Spinal cord (tissue), 10 donors: ENCODE measurements around the gene INPPL1. TPM values are rescaled to one million over a fixed set of nuclear protein-coding genes. Genes with fewer than 3 reads are reported as not detected.

Source experiments
- DNase-seq, 6 donors: peaks; one replicate each; pipeline versions ENCODE4 v3.0.0 to v3.0.0-alpha.2; 2013 to 2015; ENCODE audit warnings: low spot score in 6 of 6, low read depth in 4 of 6
- H3K27ac ChIP-seq: one replicate; pipeline ENCODE4 v1.5.1; 2013; ENCODE audit warnings: low read depth, low read length, control low read depth
- H3K27me3 ChIP-seq: one replicate; pipeline ENCODE4 v1.6.1; 2013; ENCODE audit warnings: low read length; ENCODE audit not compliant: control insufficient read depth, insufficient read depth
- H3K36me3 ChIP-seq: one replicate; pipeline ENCODE4 v1.6.1; 2013; ENCODE audit warnings: low read length; ENCODE audit not compliant: control insufficient read depth, insufficient read depth
- H3K4me1 ChIP-seq: one replicate; pipeline ENCODE4 v1.6.1; 2013; ENCODE audit warnings: low read length; ENCODE audit not compliant: control insufficient read depth, insufficient read depth
- H3K4me3 ChIP-seq: one replicate; pipeline ENCODE4 v1.5.1; 2013; ENCODE audit warnings: low read depth, low read length, control low read depth
- H3K9me3 ChIP-seq: one replicate; pipeline ENCODE4 v1.6.1; 2013; ENCODE audit warnings: low read length; ENCODE audit not compliant: control insufficient read depth, insufficient read depth
- WGBS: methylation state at CpG from one replicate; pipeline ENCODE4 v1.1.5; 2013; ENCODE audit warnings: missing lambda C conversion rate; ENCODE audit not compliant: insufficient coverage; 5-methylcytosine and 5-hydroxymethylcytosine counted together
- polyA plus RNA-seq, 2 donors: library from polyadenylated mRNA; unstranded; fragments of 120-200 nt; gene quantifications; one replicate each; pipeline ENCODE4 v1.2.1, GENCODE V29; 2013; ENCODE audit not compliant: insufficient read length in 2 of 2
- total RNA-seq, 2 donors: library from RNA; depleted of rRNA in 1 of 2; stranded (reverse); fragments of 120-200 nt in 1 of 2; fragments of >200 nt in 1 of 2; gene quantifications; one replicate each; pipeline versions ENCODE4 v1.2.3 to v1.2.4, GENCODE V29; 2013 to 2014
- donor health status: healthy.

INPPL1 gene
- total and polyA plus RNA-seq, 4 donors, result 34.1 to 147 (median 112) TPM

DNA sequence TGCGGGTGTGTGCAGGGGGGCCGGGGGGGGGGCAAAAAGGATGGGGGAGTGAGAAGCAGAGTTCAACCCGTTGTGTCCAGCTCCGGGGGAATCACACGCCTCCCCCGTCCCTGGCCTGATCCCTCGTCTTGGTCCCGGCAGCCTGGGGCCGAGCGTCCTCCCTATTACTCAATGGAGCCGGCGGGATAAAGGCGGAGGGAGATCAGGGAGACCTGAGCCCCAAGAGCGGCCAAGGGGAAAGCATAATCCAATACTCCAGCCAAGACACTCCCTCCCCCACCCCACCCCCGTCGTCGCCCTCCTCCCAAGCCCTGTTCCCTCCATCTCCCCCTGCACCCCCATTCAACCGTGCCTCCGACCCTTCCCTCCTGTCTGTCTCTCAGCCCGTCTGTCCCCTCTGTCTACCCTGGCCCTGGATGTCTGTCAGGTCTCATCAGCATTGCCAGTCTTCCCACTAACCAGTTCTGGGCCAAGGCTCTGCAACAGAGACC is 16.8 kb downstream of the INPPL1 start:
- Histone ChIP-seq H3K4me1 (peaks cover 45% of the 10 kb centered on the region), H3K4me3 (no peak overlapping the region)
- DNase-seq, result no peak

GRCh38 chr11:72242141-72242540 is 17.6 kb downstream of the INPPL1 start:
- Histone ChIP-seq H3K27me3 (peaks cover 84% of the 10 kb centered on the region), H3K9me3 (no peaks in the 10 kb centered on the region), H3K4me1 (peaks cover 44% of the 10 kb centered on the region), H3K27ac (no peak overlapping the region), H3K4me3 (no peak overlapping the region), H3K36me3 (peaks cover 16% of the 10 kb centered on the region)
- WGBS, result 100% methylated on average over 2 of the region's 2 CpGs
- no peak for DNase-seq

More for the DNA sequence above, 16.8 kb downstream of the INPPL1 start:
- 12% methylated on average over 9 of the region's 20 CpGs for WGBS
- H3K9me3 ChIP-seq, result no peaks in the 10 kb centered on the region
- H3K27me3 ChIP-seq, result peaks cover 76% of the 10 kb centered on the region
- H3K36me3 ChIP-seq, result peaks cover 20% of the 10 kb centered on the region
- no peak overlapping the region for H3K27ac ChIP-seq

- 11% methylated on average over 58 of the region's 58 CpGs for WGBS
- H3K27me3 ChIP-seq, result peaks cover 88% of the 10 kb centered on the region
- no peaks in the 10 kb centered on the region for H3K9me3 ChIP-seq
- DNase-seq, result no peak
- peaks cover 3% of the 10 kb centered on the region for H3K36me3 ChIP-seq
- H3K27ac ChIP-seq, result no peak overlapping the region
- H3K4me3 ChIP-seq, result no peak overlapping the region
- peaks cover 32% of the 10 kb centered on the region for H3K4me1 ChIP-seq
Measured at GRCh38 chr11:72243173-72244059, 18.8 kb downstream of the INPPL1 start.

GRCh38 chr11:72244060-72244360 is 19.4 kb downstream of the INPPL1 start, which contains the start of gene PHOX2A:
Gene PHOX2A, minus strand, starts transcription at chr11:72244176. Its CDS starts 172 bp downstream, at chr11:72244004.
- Histone ChIP-seq H3K9me3 (no peaks in the 10 kb centered on the region), H3K4me3 (no peak within 1 kb of the TSS), H3K4me1 (peaks cover 26% of the 10 kb centered on the region), H3K27ac (no peak within 1 kb of the TSS), H3K36me3 (no peaks in the 10 kb centered on the region), H3K27me3 (peaks cover 84% of the 10 kb centered on the region)
- DNase-seq, result no peak
- WGBS, result 0% methylated on average over 35 of the region's 37 CpGs

DNA sequence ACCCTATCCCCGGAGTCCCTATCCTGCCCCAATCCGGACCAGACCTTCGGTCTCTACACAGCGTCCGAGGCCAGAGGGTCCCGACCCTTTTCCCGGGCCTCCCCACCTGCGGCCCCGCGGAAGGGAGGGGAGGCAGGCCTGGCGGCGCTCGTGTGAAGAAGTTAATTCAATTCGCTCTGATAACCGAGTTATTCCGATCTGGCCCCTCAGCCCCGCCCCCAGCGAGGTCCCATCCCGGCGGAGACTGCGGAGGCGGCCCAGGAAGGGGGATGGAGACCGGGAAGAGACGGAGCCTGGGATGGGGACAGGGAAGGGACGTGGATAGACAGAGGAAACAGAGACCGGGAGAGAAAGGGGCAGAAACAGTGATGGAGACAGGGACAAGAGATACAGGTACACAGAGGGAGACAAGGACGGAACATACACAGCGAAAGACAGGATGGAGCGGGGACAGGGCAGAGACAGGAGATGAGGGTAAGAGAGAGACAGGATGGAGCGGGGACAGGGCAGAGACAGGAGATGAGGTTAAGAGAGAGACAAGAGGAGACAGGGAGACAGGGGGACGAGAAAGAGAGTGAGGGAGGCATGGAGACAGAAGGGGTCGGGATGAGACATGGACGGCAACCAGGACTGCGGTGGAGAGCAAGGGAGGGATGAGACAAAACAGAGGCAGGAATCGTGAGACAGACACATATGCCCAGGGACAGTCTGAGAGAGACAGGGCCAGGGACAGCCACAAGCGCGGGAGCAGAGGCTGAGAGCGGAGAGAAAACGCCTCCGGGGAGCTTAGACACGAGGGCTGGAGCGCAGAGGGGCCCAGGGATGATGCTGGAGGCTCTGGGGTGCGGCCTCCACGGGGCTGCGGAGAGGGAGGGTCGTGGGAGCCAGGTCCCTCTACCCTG is 20.0 kb downstream of the INPPL1 start:
- 2% methylated on average over 46 of the region's 46 CpGs for WGBS
- peaks cover 78% of the 10 kb centered on the region for H3K27me3 ChIP-seq
- H3K9me3 ChIP-seq, result no peaks in the 10 kb centered on the region
- H3K4me1 ChIP-seq, result peaks cover 20% of the 10 kb centered on the region
- H3K36me3 ChIP-seq, result no peaks in the 10 kb centered on the region
- no peak overlapping the region for H3K27ac ChIP-seq
- peak in 1 of 6 donors; percentile 21 for DNase-seq
- H3K4me3 ChIP-seq, result no peak overlapping the region

- no peak overlapping the region for H3K27ac ChIP-seq
- no peak overlapping the region for H3K4me3 ChIP-seq
- DNase-seq, result no peak
- 8% methylated on average over 13 of the region's 19 CpGs for WGBS
- H3K4me1 ChIP-seq, result peaks cover 15% of the 10 kb centered on the region
- H3K9me3 ChIP-seq, result no peaks in the 10 kb centered on the region
- H3K27me3 ChIP-seq, result peaks cover 73% of the 10 kb centered on the region
- H3K36me3 ChIP-seq, result no peaks in the 10 kb centered on the region
Measured at GRCh38 chr11:72245263-72245816, 20.8 kb downstream of the INPPL1 start.

DNA sequence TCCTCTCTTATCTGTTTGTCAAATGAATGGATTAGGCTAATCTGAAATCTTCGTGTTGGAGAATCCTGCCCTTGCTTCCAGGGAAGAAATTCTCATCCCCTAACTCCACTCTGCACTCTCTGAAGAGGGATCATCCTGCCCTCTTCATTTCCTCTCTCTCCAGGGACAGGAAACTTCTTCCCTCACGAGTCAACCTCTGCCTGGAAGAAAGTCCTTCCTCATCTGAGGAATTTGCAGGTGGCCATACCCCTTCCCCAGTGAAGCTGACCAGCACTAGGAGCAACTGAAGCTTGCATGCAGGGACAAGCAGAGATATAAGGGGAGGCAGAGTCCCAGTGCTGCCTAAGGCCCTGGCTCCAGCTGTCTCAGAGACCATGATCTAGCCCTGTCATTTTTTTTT is 23.0 kb downstream of the INPPL1 start:
- WGBS, result 17% methylated on average over 2 of the region's 2 CpGs
- H3K27me3 ChIP-seq, result peaks cover 57% of the 10 kb centered on the region

GRCh38 chr11:72249961-72250360 is 25.4 kb downstream of the INPPL1 start:
- 80% methylated on average over 2 of the region's 5 CpGs for WGBS
- Histone ChIP-seq H3K36me3 (no peaks in the 10 kb centered on the region), H3K4me3 (no peak overlapping the region), H3K4me1 (no peaks in the 10 kb centered on the region), H3K27ac (no peak overlapping the region), H3K9me3 (no peaks in the 10 kb centered on the region), H3K27me3 (peaks cover 36% of the 10 kb centered on the region)
- no peak for DNase-seq

More for the DNA sequence above, 23.0 kb downstream of the INPPL1 start:
- Histone ChIP-seq H3K9me3 (no peaks in the 10 kb centered on the region), H3K4me3 (no peak overlapping the region), H3K4me1 (peaks cover 5% of the 10 kb centered on the region), H3K36me3 (no peaks in the 10 kb centered on the region), H3K27ac (no peak overlapping the region)
- no peak for DNase-seq

- 90% methylated on average over 24 of the region's 24 CpGs for WGBS
- H3K4me3 ChIP-seq, result no peak overlapping the region
- no peak for DNase-seq
- H3K9me3 ChIP-seq, result no peaks in the 10 kb centered on the region
- H3K36me3 ChIP-seq, result no peaks in the 10 kb centered on the region
- no peak overlapping the region for H3K27ac ChIP-seq
- H3K27me3 ChIP-seq, result peaks cover 27% of the 10 kb centered on the region
- no peaks in the 10 kb centered on the region for H3K4me1 ChIP-seq
Measured at GRCh38 chr11:72250661-72251464, 26.3 kb downstream of the INPPL1 start.
